NCI-H2029 treated with DMSO at 0.1 percent for 48 hours (cell line): ENCODE measurements around the gene PLEKHO2.

Source experiments
- DNase-seq: peaks from one replicate; lab custom pipeline; 2025; lab: John Stamatoyannopoulos, UW

The PLEKHO2 gene

DNA sequence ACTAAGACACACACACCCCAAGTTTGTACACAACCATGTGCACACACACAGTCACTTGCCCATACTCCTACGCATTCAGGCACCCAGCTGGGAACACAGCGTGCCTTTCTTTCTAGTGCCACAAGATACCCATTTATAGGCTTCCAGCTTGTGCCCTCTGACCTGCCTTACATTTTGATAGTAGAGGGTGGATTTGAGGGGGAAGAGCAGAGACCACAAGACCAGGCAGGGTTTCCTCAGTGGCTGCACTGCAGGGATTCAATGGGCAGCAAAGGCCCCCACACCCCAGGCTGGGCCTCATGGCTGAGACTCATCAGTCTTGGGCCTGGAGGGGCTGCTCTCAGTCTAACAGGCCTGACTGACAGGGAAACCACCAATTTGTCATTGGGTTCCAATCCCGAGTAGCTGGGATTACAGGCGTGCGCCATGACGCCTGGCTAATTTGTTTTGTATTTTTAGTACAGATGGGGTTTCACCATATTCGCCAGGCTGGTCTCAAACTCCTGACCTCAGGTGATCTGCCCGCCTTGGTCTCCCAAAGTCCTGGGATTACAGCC lies 51.2 kb downstream of the PLEKHO2 start:
- no peak for DNase-seq

DNA sequence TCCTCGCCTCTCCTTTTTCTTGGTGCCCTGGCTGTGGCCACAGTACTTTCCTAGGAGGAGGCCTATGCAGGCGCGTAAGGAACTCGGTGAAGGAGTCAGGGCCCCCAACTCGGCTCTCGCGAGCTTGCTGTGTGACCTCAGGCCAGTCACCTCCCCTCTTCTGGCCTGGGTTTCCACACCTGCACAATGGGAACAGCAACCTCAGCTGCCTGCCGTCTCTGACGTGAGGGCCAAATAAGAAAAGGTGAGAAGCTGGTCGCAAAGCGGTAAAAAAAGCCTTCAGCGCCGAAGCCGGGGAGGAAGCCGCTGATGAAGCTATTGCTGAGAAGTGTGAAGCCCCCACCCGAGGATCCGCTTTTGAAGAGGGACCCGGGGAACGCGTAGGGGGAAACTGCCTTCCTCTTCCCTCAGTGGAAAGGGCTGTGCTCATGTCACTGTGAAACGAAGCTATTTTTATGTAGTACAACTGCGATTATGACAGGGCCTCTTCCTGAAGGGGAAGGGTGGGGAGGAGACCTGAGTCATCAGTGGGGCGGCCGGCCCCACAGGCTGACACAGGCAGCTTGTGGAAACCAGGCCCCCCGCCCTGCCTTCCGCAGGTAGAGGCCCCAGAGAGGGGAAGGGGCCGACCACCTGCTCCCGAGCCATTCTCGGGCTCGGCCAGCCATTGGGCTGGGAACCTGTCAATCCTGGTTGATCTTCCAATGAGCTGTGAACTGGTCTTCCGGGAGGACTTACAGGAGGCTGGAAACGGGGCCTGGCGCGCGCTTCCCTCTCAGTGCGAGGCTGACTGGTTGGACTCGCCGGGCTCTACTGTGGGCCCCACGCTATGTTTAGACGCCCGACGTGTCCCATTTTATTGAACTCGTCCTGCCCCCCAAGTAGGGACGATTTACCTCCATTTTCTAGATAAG lies 52.0 kb downstream of the PLEKHO2 start:
- DNase-seq: no peak

DNA sequence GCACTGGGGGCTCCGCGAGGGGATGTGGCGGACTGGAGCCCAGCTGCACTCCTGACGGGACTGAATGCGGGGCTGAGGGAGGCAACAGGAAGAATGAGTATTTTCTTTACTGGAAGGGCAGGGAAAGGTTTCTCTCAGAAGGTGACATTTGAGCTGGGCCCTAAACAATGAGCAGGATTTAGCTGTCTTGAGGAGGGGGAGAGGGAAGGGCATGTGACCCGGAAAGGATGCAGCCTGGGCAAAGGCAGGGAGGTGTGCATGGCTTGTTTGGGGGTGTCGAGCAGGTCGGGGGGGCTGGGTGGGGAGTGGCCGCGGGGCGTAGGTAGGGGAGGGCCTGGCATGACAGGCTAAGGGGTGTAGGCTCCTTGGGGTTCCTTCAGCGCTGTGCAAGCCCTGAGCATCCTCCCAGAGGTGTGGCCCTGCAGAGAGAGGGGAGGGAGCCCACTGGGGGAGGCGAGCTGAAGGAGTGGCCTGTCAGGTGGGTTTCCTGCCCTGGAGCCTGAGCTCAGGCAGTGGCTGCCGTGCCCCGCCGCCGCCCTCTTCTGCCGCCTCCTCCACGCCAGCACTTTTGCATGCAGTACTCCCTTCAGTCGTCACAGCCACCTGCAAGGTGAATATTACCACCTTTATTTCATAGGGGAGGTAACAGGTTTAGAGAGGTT lies 52.8 kb downstream of the PLEKHO2 start:
- DNase-seq: no peak

DNA sequence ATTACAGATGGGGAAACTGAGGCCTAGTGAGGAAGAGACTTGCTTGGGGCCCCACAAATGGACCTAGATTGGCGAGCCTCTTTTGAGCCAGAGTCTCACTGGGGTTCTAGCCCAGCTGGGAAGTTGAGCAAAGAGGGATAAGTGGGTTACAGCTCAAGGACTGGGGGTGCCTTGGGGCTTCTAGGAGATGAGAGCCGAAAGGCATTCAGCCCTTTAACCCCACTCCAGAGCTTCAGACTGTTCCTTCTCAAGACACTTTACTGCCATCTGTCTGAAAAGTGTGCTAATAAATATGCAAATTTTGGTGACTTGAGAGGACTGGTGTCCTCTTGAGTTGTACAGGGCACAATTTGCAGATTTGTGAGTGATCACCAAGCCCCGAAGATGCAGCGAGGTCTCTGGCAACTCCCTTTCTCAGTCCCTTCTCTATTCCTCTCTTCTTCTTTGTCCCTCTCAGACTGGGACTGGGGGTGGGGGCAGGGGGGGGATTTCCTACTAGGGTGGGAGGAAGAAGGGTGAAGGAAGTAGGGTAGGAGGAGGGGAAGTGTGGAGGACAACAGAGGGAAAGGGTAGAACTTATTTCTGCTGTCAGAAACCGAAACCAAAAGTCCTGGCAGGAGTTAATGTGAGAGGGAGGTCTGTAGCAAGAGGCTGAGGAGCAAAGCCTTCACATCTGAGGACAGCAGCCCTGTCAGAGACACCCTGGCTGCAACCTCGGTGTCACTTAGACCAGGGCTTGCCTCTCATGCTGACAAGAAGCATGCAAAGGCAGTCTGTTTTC lies 53.8 kb downstream of the PLEKHO2 start:
- DNase-seq: no peak

DNA sequence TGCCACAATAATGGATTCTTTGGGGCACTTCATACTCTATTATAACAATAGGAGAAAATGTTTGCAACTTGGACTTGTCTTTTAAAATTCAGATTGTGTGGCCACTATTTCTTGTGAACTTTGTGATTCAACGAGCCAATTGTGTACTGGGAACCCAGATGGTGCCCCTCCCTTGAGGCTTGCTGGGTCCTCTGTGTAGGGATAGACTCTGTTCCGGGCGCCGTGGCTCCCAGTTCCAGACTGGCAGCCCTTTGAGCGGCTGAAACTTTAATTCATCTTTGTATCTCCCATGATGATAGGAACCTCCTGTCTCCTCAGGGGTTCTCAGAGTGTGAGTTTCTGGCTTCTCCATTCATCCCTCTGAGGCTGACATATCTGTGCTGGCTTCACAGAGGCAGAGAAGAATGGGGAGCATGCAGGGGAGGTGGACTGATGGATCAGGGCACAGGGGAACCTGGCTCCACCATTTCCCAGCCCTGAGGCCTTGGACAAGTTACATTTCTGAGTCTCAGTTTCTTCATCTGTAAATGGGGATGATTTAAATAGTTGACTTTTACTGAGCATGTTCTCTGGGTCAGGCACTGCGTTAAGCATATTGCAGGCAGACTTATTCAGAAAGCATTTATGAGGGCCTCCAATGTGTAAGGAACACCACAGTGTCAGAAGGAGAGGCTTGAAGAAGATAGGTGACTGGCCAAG lies 54.8 kb downstream of the PLEKHO2 start:
- DNase-seq: no peak

DNA sequence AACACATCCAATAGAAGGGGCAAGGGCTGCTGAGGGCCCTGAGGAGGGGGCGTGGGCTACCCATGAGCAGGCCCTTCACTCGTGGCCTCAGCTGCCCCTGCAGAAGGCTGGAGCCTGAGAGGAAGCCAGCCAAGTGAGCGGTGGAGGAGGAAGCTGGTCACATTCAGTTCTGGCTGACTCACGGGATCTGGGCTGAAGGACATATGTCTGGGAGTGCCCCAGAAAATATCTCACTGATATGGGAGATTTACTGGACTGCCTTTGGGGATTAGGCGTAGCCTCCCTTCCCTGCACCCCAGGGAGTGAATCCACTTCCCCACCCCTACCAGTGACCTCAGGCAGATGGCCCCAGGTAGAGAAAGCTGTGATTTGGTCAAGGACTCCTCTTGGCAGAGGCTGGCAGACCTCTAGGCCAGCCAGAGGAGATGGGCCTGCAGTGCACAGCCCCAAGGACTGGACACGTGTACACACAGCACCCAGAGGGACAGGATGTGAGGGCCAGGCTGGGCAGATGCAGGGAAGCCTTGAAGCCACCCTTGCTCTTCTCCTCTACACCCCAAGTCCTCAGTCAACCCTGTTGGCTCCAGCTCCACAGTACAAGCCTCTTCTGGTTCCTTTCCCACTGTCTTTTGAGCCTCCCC lies 55.8 kb downstream of the PLEKHO2 start:
- no peak for DNase-seq

DNA sequence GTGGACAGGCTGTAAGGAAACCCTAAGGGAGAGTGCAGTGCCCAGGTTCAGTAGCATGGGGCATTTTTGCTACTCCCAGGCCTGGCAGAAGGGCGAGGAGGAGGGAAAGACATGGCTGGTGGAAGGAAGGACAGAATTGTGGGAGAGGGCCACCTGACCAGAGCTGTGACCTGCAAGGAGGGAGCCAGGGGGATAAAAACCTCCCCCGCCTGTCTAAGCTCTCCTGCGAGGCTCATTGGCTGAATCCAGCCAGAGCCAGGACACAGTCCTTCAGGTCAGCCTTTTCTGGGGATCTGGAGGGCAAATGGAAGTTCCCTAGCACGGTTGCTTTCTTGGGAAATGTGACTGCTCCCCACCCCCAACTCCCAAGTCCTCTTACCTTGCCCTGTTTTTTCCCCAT lies 56.7 kb downstream of the PLEKHO2 start:
- no peak for DNase-seq

DNA sequence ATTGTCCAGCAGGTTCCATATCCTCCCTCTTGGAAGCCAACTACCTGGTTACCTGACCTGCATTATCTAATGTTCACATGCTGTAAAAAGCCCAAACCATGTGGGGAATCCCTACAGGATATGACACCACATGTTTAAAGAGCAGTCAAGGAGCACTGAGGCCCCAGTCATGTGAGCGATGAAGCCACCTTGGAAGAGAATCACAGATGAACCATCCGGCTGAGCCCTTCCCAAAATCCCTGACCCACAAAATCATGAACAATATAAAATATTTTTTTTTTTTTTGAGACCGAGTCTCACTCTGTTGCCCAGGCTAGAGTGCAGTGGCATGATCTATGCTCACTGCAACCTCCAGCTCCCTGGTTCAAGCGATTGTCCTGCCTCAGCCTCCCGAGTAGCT lies 59.4 kb downstream of the PLEKHO2 start:
- DNase-seq: no peak

DNA sequence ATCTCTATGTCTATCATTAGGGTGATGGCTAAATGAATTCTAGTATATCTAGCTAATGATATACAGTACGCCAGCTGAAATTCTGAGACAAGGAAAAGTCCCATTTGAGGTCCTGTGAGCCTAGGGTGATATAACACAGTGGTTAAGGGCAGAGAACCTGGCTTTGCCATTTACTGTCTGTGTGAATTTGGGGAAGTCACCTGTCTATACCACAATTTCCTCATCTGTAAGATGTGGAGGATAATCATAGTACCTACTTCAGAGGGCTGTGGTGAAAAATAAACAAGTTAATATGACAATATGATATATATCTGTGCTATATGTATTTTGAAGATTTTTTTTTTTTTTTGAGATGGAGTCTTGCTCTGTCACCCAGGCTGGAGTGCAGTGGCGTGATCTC lies 60.2 kb downstream of the PLEKHO2 start:
- DNase-seq: no peak

DNA sequence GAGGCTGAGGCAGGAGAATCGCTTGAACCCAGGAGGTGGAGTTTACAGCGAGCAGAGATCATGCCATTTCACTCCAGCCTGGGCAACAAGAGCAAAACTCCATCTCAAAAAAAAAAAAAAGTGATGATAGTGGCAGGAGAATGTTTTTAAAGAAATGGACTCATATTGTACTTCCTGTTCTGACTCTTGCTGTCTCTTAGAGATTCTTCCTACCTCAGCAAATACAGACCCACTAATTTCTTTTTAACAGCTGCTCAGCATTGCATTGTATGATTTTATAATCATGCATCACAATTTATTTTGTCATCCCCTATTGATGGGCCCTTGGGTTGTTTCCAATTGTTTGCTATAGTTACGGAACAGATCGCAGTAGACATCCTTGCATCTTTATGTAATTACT lies 61.1 kb downstream of the PLEKHO2 start:
- DNase-seq: no peak

DNA sequence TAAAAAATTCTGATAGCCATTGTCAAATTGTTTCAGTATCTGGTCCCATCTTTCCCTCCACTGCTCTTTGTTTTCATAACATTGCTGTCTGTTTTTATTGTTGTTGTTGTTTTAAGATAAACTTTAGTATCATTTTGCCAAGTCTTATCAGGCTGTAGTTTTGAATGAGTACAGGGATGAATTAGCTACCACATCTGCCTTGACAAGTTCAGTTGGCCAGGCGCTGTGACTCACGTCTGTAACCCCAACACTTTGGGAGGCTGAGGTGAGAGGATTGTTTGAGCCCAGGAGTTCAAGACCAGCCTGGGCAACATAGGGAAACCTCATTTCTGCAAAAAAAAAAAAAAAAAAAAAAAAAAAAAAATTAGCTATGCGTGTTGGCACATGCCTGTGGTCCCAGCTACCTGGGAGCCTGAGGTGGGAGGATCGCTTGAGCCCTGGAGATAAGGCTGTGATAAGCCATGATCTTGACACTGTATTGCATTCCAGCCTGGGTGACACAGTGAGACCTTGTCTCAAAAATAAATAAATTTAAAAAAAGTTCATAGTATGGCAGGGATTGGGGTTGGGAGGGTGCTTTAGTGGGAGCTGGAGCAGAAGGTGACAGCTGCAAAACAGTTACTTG lies 61.7 kb downstream of the PLEKHO2 start:
- DNase-seq: no peak

DNA sequence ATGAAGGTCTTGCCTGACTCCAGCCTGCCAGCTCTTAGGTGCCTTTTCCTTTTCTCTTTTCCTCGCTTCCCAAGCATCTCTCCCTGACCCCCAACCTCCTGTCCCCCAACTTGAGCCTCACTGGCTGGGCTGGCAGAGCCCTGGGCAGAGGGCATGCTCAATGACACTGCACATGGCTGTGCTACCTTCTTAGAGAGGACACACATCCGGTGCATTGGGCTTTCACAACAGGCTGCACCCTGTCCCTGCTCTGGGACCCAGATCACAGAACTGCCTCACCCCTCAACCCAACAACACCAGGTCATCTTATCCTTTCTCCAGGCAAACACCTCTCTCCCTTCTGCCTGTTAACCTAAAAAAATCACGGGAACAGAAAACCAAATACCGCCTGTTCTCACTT lies 62.5 kb downstream of the PLEKHO2 start:
- DNase-seq: no peak

DNA sequence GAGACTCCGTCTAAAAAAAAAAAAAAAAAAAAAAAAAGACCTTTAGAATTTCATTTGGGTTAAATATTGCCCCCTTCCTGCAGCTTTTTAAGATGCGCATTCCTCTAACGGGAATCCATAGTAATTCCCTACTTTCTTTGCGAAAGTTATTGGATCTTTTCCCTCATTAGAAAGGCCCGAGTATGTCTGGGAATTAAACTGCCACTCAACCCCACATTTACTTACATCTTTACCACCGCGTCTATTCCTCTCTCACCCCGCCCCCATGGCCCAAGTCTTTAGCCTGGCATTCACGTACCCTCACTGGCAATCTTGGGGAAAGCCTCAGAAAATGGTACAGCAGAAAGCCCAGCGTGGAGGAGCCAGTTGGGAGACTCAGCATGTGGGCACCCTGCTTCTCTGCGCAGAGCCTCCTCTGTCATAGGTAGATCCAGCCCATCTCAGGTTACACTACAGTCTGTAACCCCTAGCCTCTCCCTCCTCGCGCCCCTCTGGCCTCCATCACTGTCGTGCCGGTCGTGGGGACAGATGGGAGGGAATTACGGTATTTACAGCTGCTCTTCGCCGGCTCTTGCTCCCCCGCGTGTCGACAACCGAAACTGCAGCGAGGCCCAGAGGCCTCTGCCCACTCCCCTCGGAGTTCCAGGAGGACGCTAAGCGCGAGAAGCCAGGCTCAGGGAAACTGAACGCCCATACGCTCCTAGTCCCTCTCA lies 63.6 kb downstream of the PLEKHO2 start:
- no peak for DNase-seq

DNA sequence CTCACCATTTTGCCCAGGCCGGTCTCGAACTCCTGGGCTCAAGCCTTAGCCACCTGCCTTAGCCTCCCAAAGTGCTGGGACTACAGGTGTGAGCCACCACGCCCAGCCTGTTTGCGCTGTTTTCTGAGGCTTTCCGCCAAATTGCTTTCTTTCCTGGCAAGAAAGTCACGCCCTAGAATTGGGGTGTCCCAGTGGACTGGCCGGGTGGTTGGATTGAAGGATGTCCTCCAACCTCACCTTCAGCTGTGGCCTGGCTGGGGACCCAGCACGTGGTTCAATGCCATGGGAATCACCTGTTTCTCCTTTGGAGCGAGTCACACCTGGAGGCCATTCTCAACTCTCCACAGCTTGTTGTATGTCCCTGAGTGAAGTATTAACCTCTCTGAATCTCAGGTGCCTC lies 64.2 kb downstream of the PLEKHO2 start:
- no peak for DNase-seq

DNA sequence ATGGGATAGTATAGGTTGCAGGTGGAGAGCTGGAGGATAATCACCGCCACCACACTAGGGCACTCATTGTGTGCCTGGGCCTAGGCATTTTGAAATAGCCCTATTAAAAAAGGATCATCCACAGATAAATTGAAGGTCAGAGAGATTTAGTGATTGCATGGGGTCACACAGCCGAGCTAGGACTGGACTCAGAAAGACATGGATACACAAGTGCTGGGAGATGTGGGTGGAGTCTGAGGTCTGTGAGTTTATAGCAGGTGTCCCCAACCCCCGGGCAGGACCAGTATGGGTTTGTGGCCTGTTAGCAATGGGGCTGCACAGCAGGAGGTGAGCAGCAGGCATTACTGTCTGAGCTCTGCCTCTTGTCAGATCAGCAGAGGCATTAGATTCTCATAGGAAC lies 64.7 kb downstream of the PLEKHO2 start:
- no peak for DNase-seq

DNA sequence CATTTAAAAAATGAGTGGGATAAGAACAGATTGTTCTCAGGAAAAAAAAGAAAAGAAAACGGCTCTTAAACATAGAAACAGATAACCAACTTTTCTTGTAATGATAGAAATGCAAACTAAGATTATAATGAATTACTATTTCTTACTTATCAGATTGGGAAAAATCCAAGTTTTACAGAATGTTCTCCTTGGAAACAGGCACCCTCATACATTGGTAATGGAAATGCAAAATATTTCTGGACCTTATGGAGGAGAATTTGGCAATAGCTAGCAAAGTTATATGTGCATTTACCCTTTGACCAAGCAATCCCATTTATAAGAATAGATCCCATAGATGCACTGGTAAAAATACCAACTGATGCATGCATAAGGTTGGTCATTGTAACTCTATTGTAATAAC lies 66.3 kb downstream of the PLEKHO2 start:
- DNase-seq: no peak

DNA sequence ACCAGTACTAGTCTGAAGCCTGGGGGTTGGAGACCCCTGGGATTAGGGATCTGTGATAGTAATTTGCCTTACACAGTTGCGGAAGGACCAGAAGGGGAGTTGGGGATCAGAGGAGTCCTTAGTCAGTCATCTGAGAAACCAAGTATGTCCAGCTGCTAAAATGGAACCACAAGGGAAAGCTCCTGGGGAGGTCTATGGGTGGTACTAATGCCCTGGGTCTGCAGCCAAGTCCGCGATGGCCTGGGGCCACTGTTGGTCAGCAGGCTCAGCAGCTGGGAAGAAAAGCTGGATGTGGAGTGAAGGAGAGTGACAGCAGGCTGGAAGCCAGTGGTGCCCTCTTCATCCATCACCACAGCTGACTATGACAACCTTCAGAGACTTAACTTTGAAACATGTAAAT lies 67.8 kb downstream of the PLEKHO2 start:
- no peak for DNase-seq

DNA sequence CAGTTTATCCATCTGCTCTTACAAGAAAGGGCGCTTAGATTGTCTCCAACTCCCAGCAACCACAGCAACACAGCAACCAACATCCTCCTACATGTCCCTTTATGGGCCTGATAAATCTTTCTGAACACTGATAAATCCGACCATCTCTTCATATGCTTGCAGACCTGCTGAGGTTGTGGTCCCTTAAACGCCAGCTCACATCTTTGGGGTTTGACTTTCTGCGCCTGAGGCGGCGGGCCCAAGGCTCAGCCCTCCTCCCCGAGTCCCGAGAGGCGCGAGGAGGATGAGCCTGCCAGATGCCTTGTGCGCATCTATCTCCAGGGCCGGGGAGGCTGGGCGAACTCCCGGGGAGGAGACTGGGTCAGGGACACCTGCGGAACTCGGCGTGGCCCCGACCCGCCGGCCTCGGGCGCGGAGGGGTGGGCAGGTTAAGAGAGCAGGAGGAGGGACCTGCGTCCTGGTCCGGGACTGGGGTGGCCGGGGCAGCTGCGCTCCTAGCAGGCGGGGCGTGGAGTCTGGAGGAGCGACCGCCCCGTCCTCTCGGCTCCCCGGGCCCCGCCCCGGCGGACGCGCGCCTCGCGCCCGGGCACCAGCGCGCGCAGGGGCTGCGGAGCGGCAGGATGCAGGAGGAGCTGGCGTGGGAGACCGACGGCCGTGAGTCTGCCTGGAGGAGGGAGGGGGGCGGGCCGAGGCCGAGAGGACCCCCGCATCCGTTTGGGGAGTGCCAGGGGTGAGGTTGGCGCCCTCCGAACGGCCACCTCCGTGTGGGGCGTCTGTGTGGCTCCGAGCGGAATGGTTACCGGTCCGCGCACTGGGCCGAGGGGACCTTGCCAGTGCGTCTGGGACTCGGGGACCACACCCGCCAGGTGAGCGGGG lies 69.8 kb downstream of the PLEKHO2 start, which contains the start of gene ANKDD1A:
TSS of gene ANKDD1A (plus strand) at position 592 of the 876 bp plus-strand sequence. CDS start at position 621, 29 bp downstream.
- DNase-seq: no peak
